ENCODE results near the gene STX19. TPM values are rescaled to one million over a fixed set of nuclear protein-coding genes. Genes with fewer than 3 reads are reported as not detected.

The STX19 gene
- total and polyA plus RNA-seq, 4 donors: 0.54 to 7.1 TPM; not detected in 2

GRCh38 chr3:94011233-94011711 is 17.1 kb downstream of the STX19 start:
- 73 to 82% methylated on average over 3 of the region's 3 CpGs for WGBS, 2 donors
- no peaks in the 10 kb centered on the region for H3K4me1 ChIP-seq (ENCODE audit: control insufficient read depth in 1 of 2, insufficient read depth in 2 of 2, low read length in 2 of 2)
- H3K9me3 ChIP-seq (ENCODE audit: control insufficient read depth, low read length): no peaks in the 10 kb centered on the region
- no peak overlapping the region for H3K4me3 ChIP-seq (ENCODE audit: low read length in 2 of 2)
- H3K27me3 ChIP-seq (ENCODE audit: control insufficient read depth in 1 of 2, insufficient read depth in 2 of 2, low read length in 1 of 2): no peaks in the 10 kb centered on the region
- no peak overlapping the region for H3K27ac ChIP-seq (ENCODE audit: low read depth in 1 of 2, low read length in 2 of 2)
- ATAC-seq (ENCODE audit: low FRiP score): no peak
- intact Hi-C loops (cut with DNase I): no loop called here
- no peaks in the 10 kb centered on the region for H3K36me3 ChIP-seq (ENCODE audit: control insufficient read depth in 1 of 2, insufficient read depth in 2 of 2, low read length in 1 of 2)
- DNase-seq: no peak

- WGBS, 2 donors: 94 to 96% methylated on average over 2 of the region's 2 CpGs
- intact Hi-C loops (cut with DNase I): no loop called here
These were observed 18.8 kb downstream of the STX19 start for GRCh38 chr3:94009608-94010007.

DNA sequence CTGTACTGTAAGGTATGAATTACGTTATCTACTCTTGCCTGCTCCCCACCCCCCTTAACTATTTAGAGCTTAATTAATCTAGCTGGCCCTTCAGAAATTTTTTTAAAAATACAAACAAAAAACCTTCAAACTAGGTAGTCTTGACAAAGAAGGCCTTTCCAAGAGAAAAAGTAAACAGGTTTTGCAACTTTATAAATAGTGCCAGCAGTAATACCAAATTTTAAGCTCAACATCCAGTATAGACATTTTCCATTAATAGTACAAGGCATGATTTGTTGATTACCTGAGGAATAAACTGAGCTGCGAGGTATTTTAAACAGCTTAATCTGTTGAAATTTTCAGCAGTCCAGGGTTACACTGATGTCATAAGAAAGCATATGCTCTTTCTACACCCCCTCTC is 20.1 kb downstream of the STX19 start:
- Histone ChIP-seq H3K4me3 (ENCODE audit: low read length in 2 of 2) (no peak overlapping the region), H3K36me3 (ENCODE audit: control insufficient read depth in 1 of 2, insufficient read depth in 2 of 2, low read length in 1 of 2) (no peaks in the 10 kb centered on the region), H3K4me1 (ENCODE audit: control insufficient read depth in 1 of 2, insufficient read depth in 2 of 2, low read length in 2 of 2) (no peaks in the 10 kb centered on the region), H3K27ac (ENCODE audit: low read depth in 1 of 2, low read length in 2 of 2) (no peak overlapping the region), H3K27me3 (ENCODE audit: control insufficient read depth in 1 of 2, insufficient read depth in 2 of 2, low read length in 1 of 2) (no peaks in the 10 kb centered on the region), H3K9me3 (ENCODE audit: control insufficient read depth, low read length) (no peaks in the 10 kb centered on the region)
- 88 to 90% methylated on average over 2 of the region's 2 CpGs for WGBS, 2 donors
- intact Hi-C loops (cut with DNase I): no loop called here
- ATAC-seq (ENCODE audit: low FRiP score) (no peak), DNase-seq (no peak)

More at GRCh38 chr3:94009608-94010007, 18.8 kb downstream of the STX19 start:
- no peaks in the 10 kb centered on the region for H3K27me3 ChIP-seq (ENCODE audit: control insufficient read depth in 1 of 2, insufficient read depth in 2 of 2, low read length in 1 of 2)
- DNase-seq (no peak), ATAC-seq (ENCODE audit: low FRiP score) (no peak)
- H3K9me3 ChIP-seq (ENCODE audit: control insufficient read depth, low read length): no peaks in the 10 kb centered on the region
- no peaks in the 10 kb centered on the region for H3K36me3 ChIP-seq (ENCODE audit: control insufficient read depth in 1 of 2, insufficient read depth in 2 of 2, low read length in 1 of 2)
- H3K27ac ChIP-seq (ENCODE audit: low read depth in 1 of 2, low read length in 2 of 2): no peak overlapping the region
- no peak overlapping the region for H3K4me3 ChIP-seq (ENCODE audit: low read length in 2 of 2)
- no peaks in the 10 kb centered on the region for H3K4me1 ChIP-seq (ENCODE audit: control insufficient read depth in 1 of 2, insufficient read depth in 2 of 2, low read length in 2 of 2)

DNA sequence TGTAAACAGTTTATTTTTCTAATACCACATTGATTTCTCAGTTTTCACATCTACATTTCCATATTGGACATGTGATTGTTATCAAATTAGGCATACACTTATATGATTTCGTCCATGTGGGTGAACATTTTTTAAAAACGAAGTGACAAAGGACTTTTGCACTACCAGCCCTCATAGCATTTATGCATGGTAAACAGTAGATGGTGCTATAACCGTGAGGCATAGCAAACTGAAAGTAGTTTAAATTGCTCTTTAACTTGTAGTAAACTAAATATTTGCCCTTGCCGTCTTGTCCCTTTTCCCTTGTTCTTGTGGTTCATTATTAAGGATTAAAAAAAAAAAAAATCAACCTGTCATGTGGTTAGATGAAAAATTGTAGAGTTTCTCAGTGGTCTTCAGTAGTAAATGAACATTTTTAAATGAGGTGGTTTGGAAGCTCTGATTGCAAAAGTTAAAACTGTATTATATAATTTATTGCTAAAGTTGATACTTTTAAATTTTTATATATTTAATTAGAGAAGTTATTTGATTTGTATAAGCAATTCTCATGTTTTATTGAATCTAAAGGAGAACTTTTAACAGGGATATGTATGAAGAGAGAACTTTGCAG is 24.0 kb downstream of the STX19 start:
- Histone ChIP-seq H3K9me3 (ENCODE audit: control insufficient read depth, low read length) (no peaks in the 10 kb centered on the region), H3K27ac (ENCODE audit: low read depth in 1 of 2, low read length in 2 of 2) (no peak overlapping the region), H3K27me3 (ENCODE audit: control insufficient read depth in 1 of 2, insufficient read depth in 2 of 2, low read length in 1 of 2) (no peaks in the 10 kb centered on the region), H3K4me3 (ENCODE audit: low read length in 2 of 2) (peak overlapping the region in 1 of 2 donors; percentile 48), H3K4me1 (ENCODE audit: control insufficient read depth in 1 of 2, insufficient read depth in 2 of 2, low read length in 2 of 2) (peaks cover 0 to 2% of the 10 kb centered on the region in 2 donors), H3K36me3 (ENCODE audit: control insufficient read depth in 1 of 2, insufficient read depth in 2 of 2, low read length in 1 of 2) (no peaks in the 10 kb centered on the region)
- ATAC-seq (ENCODE audit: low FRiP score) (peak; percentile 82), DNase-seq (no peak)
- WGBS, 2 donors: 0 to 1% methylated on average over 4 of the region's 4 CpGs
- intact Hi-C loops (cut with DNase I): loop anchor here (5.0 kb wide), 1 partner anchor 63 kb away; no protein-coding TSS in a partner anchor

GRCh38 chr3:94001827-94002495 is 26.4 kb downstream of the STX19 start:
- no peak for ATAC-seq (ENCODE audit: low FRiP score)
- no peaks in the 10 kb centered on the region for H3K9me3 ChIP-seq (ENCODE audit: control insufficient read depth, low read length)
- peaks cover 0 to 2% of the 10 kb centered on the region in 2 donors for H3K4me1 ChIP-seq (ENCODE audit: control insufficient read depth in 1 of 2, insufficient read depth in 2 of 2, low read length in 2 of 2)
- intact Hi-C loops (cut with DNase I): loop anchor here (5.0 kb wide), 1 partner anchor 65 kb away; no protein-coding TSS in a partner anchor
- H3K27me3 ChIP-seq (ENCODE audit: control insufficient read depth in 1 of 2, insufficient read depth in 2 of 2, low read length in 1 of 2): no peaks in the 10 kb centered on the region
- DNase-seq: no peak
- H3K4me3 ChIP-seq (ENCODE audit: low read length in 2 of 2): no peak overlapping the region
- no peaks in the 10 kb centered on the region for H3K36me3 ChIP-seq (ENCODE audit: control insufficient read depth in 1 of 2, insufficient read depth in 2 of 2, low read length in 1 of 2)
- H3K27ac ChIP-seq (ENCODE audit: low read depth in 1 of 2, low read length in 2 of 2): peak overlapping the region in 1 of 2 donors; percentile 51
- WGBS, 2 donors: 61% methylated on average over 3 of the region's 3 CpGs

DNA sequence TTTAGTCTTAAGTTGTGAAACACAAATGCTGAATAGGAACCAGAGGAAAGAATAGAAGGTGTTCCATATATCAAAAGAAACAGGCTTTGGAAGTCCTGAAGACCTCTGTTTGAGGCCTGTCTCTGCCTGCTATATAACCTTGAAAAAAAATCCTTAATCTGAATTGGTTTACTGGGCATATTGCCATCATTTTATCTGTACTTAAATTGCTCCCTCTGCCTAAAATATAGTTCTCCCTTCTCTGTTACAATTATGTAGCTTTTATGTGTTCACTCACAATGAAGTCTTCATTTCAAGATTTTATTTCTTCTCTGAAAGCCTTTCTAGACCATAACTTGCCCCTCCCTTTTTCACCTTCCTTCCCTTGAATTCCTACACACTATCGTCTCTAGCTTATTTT is 27.2 kb downstream of the STX19 start:
- intact Hi-C loops (cut with DNase I): loop anchor here (5.0 kb wide), 1 partner anchor 66 kb away; no protein-coding TSS in a partner anchor
- Histone ChIP-seq H3K27me3 (ENCODE audit: control insufficient read depth in 1 of 2, insufficient read depth in 2 of 2, low read length in 1 of 2) (no peaks in the 10 kb centered on the region), H3K4me3 (ENCODE audit: low read length in 2 of 2) (no peak overlapping the region), H3K4me1 (ENCODE audit: control insufficient read depth in 1 of 2, insufficient read depth in 2 of 2, low read length in 2 of 2) (peaks cover 0 to 2% of the 10 kb centered on the region in 2 donors), H3K27ac (ENCODE audit: low read depth in 1 of 2, low read length in 2 of 2) (no peak overlapping the region), H3K9me3 (ENCODE audit: control insufficient read depth, low read length) (no peaks in the 10 kb centered on the region), H3K36me3 (ENCODE audit: control insufficient read depth in 1 of 2, insufficient read depth in 2 of 2, low read length in 1 of 2) (no peaks in the 10 kb centered on the region)
- DNase-seq: no peak
- WGBS, 2 donors: 26 to 33% methylated on average over 1 of the region's 1 CpG
- no peak for ATAC-seq (ENCODE audit: low FRiP score)

DNA sequence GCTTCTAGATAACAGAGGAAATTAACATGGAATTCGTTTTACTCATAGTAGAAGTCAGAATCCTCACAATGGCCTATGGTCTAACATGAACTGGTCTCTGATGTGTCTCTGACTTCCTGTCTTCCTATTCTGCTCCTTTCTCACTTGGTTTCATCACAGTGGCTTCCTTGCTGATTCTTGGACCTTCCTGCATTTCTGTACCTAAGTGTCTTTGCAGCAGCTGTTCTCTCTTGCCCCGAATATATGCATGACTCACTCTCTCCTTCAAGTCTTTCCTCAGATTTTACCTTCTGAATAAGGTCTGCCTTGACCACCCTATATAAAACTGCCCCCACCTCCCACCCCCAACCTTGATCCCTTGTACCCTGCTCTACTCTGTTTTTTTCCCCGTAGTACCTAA is 34.3 kb downstream of the STX19 start:
- no peak for DNase-seq
- H3K27me3 ChIP-seq (ENCODE audit: control insufficient read depth in 1 of 2, insufficient read depth in 2 of 2, low read length in 1 of 2): no peaks in the 10 kb centered on the region
- intact Hi-C loops (cut with DNase I): no loop called here
- WGBS, 2 donors: 91 to 96% methylated on average over 3 of the region's 3 CpGs
- no peak for ATAC-seq (ENCODE audit: low FRiP score)
- no peaks in the 10 kb centered on the region for H3K9me3 ChIP-seq (ENCODE audit: control insufficient read depth, low read length)
- no peaks in the 10 kb centered on the region for H3K4me1 ChIP-seq (ENCODE audit: control insufficient read depth in 1 of 2, insufficient read depth in 2 of 2, low read length in 2 of 2)
- H3K27ac ChIP-seq (ENCODE audit: low read depth in 1 of 2, low read length in 2 of 2): no peak overlapping the region
- H3K4me3 ChIP-seq (ENCODE audit: low read length in 2 of 2): no peak overlapping the region
- H3K36me3 ChIP-seq (ENCODE audit: control insufficient read depth in 1 of 2, insufficient read depth in 2 of 2, low read length in 1 of 2): no peaks in the 10 kb centered on the region

GRCh38 chr3:93992207-93992606 is 36.2 kb downstream of the STX19 start:
- H3K4me3 ChIP-seq (ENCODE audit: low read length in 2 of 2): no peak overlapping the region
- no peaks in the 10 kb centered on the region for H3K4me1 ChIP-seq (ENCODE audit: control insufficient read depth in 1 of 2, insufficient read depth in 2 of 2, low read length in 2 of 2)
- no peak overlapping the region for H3K27ac ChIP-seq (ENCODE audit: low read depth in 1 of 2, low read length in 2 of 2)
- DNase-seq (no peak), ATAC-seq (ENCODE audit: low FRiP score) (no peak)
- no peaks in the 10 kb centered on the region for H3K36me3 ChIP-seq (ENCODE audit: control insufficient read depth in 1 of 2, insufficient read depth in 2 of 2, low read length in 1 of 2)
- WGBS, 2 donors: 83 to 92% methylated on average over 3 of the region's 3 CpGs
- H3K9me3 ChIP-seq (ENCODE audit: control insufficient read depth, low read length): no peaks in the 10 kb centered on the region
- intact Hi-C loops (cut with DNase I): no loop called here
- H3K27me3 ChIP-seq (ENCODE audit: control insufficient read depth in 1 of 2, insufficient read depth in 2 of 2, low read length in 1 of 2): no peaks in the 10 kb centered on the region

DNA sequence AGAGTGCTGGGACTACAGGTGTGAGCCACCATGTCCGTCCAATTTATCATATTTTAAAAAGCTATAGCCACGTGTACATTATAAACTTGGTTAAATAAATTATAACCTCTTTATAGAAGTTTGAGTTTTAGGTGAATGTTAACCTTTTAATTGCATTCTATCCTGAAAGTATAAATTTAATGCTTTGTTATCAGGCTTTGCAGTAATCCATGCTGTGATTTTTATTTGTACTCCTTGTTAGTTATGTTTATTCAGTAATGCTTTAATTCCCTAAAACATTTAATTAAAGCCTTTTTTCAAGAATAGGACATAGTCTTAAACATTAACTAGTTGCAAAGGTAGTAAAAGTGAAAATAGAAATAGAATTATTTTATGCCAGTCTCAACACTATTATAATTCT is 36.8 kb downstream of the STX19 start:
- H3K27me3 ChIP-seq (ENCODE audit: control insufficient read depth in 1 of 2, insufficient read depth in 2 of 2, low read length in 1 of 2): no peaks in the 10 kb centered on the region
- no peak overlapping the region for H3K27ac ChIP-seq (ENCODE audit: low read depth in 1 of 2, low read length in 2 of 2)
- H3K36me3 ChIP-seq (ENCODE audit: control insufficient read depth in 1 of 2, insufficient read depth in 2 of 2, low read length in 1 of 2): no peaks in the 10 kb centered on the region
- no peak for ATAC-seq (ENCODE audit: low FRiP score)
- no peak overlapping the region for H3K4me3 ChIP-seq (ENCODE audit: low read length in 2 of 2)
- no peaks in the 10 kb centered on the region for H3K4me1 ChIP-seq (ENCODE audit: control insufficient read depth in 1 of 2, insufficient read depth in 2 of 2, low read length in 2 of 2)
- no peak for DNase-seq
- no peaks in the 10 kb centered on the region for H3K9me3 ChIP-seq (ENCODE audit: control insufficient read depth, low read length)
- 77 to 83% methylated on average over 2 of the region's 2 CpGs for WGBS, 2 donors
- intact Hi-C loops (cut with DNase I): no loop called here
